Activated CD8-positive, alpha-beta memory T cell treated with anti-CD3 and anti-CD28 coated beads for 4 hours (primary cell): ENCODE results near the gene RRH.
"Not testable (repeated sequence)": the region's sequence is repeated elsewhere in the genome, so short reads cannot be mapped to it uniquely, and the experiment has no call there.

Source experiments
- DNase-seq, 2 donors: peaks; one replicate each; pipeline ENCODE4 v3.0.0-alpha.2; 2020; ENCODE audit warnings: low read depth in 2 of 2

Gene RRH, protein sequence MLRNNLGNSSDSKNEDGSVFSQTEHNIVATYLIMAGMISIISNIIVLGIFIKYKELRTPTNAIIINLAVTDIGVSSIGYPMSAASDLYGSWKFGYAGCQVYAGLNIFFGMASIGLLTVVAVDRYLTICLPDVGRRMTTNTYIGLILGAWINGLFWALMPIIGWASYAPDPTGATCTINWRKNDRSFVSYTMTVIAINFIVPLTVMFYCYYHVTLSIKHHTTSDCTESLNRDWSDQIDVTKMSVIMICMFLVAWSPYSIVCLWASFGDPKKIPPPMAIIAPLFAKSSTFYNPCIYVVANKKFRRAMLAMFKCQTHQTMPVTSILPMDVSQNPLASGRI

DNA sequence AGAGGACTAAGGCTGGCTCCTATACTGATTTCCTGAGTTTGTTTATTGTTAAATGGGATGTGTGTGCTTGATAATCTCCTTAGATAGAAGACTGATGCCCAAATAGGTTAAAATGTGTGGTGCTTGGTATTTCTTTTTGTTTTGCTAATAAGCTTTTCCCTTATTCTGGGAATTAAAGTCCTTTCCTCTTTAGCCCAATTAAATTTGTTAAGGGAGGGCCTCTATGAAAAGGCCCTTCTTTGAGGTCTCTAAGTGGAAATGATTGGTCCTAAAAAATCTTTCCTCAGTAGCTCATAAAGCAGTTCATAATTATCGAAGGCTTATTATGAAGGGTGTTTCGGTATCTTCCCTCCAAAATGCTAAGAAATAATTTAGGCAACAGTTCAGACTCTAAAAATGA is at the start of gene RRH:
RRH (plus strand) TSS at position 301 of the 400 bp plus-strand sequence; CDS start at position 357, 56 bp downstream.
- DNase-seq = no peak

DNA sequence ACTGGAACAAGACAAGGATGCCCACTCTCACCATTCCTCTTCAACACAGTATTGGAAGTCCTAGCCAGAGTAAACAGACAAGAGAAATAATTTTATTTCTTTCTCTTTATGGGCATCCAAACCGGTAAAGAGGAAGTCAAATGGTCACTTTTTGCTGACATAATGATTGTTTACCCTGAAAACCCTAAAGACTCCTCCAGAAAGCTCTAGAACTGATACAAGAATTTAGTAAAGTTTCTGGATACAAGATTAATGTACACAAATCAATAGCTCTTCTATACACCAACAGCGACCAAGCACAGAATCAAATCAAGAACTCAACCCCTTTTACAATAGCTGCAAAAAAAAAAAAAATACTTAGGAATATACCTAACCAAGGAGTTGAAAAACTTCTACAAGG is 45.7 kb upstream of the RRH start:
- DNase-seq = not testable (repeated sequence)

DNA sequence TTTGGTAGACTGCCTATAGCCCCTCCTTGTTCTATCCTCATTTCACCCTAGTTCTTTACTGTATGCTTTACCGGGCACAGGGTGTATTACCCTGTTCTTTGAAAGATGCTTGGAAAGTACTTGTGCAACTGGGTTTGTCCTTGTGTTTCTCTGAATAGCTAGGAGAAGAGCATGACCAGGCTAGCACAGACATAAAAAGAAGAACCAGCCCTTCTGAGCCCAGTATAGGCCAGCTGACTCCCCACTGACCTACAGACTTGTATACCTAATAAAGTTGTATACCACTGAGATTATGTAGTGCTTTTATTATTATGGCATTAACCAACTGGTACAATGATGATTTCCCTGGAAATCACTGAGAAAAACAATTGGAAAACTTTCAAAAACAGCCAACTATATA is 40.9 kb upstream of the RRH start:
- no peak for DNase-seq

DNA sequence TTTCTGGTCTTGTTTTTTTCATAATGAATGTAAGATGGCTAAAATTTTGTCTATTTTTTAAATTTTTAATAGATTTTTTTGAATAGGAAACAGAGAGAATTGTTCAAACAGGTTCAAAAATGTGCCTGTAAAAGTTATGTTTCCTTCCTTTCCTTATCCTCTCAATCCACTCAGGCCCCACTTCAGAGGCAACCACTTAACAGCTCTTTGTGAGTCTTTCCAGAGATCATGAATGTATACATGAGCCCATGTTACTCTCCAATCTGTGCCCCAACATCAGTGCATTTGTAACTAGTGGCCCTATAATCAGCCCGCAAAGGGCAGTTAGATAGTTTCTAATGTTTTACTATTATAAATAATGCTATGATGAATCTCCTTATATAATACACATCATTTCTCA is 40.0 kb upstream of the RRH start:
- no peak for DNase-seq

DNA sequence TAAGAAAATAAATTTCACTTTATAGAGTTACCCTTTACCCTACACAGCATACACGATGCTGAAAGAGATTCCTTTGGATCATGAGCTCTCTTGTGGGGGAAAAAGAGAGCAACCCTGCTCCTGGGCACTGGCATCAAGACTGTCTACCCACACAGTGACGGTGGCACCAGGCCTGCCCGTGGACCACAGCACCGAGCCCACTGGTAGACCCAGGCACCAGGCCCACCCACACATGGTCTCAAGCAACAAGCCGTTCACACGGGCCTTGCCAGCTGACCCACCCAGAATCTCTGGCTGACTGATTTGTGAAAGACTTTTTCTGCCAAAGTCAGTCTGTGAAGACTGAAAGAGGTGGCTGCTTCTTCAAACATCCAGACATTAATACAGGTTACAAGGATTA is 32.7 kb upstream of the RRH start:
- DNase-seq = no peak

DNA sequence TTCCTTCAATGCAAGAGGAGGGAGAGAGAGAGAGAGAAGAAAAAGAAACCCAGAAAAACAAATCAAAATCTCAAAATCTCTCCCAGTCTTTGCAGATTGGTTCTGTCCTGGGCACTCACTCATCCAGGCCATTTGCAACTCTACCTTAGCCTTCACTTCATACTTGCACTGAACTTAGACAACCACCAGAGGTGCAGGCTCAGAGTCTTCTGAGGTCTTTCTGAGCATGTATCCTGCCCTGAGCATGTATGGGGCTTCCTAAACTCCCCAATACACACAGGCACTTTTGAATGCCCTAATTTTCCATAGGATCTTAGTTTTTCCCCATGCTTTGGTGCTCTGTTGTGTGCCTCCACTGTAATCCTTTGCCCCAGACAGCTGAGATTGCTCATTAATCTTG is 28.9 kb upstream of the RRH start:
- DNase-seq = no peak

DNA sequence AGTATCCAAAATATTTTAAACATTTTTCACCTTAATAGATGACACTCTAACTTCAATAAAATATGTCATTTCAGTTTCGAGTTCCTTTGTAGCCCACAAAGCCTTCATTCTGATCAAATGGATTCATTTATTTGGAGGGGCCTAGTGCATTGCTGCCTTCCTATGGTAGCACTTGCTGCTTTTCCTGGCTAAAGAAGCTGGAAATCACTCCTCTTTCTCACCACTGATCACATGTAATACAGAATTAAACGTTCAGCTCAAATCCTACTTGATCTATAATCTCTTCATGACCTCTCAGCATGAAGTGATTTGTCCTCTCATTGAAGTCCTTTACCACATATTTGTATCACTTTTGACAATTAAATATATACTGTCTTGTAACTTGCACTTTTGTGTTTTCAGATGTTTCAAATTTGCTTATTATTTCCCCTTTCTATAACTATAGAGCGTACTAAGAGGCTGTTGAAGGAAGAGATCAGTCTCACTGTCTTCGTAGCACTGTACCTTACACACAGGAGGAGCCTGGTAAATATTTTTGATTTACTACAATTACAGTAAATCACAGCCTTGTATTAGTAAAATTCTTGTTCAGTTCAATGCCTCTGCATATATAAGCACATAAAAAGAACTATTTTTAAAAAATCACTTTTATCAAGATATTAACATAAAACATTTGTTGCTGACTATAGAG is 26.5 kb upstream of the RRH start:
- no peak for DNase-seq

DNA sequence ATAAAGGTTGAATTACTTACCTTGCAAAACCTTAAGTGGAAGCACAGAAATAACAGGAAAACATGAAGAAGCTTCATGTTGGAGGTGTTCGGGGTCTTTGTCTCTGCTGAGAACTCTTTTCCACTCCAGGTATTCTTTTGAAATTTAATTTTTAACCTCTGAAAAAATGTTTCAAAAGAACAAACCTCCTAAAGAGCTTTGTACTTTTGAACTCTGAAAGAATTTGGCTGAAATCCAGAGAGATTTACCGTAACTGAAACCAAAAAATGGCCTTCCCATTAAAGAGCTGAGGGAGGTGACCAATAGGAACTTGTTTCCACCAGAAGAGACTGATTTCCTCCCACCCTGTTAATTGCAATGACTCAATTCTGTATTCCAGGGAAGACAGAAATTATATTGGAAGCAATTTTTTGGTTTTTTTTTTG is 25.9 kb upstream of the RRH start, which contains the start of gene CFI:
CFI (minus strand) TSS at position 105 of the 425 bp plus-strand sequence; CDS start at position 77, 28 bp downstream.
- DNase-seq = no peak

DNA sequence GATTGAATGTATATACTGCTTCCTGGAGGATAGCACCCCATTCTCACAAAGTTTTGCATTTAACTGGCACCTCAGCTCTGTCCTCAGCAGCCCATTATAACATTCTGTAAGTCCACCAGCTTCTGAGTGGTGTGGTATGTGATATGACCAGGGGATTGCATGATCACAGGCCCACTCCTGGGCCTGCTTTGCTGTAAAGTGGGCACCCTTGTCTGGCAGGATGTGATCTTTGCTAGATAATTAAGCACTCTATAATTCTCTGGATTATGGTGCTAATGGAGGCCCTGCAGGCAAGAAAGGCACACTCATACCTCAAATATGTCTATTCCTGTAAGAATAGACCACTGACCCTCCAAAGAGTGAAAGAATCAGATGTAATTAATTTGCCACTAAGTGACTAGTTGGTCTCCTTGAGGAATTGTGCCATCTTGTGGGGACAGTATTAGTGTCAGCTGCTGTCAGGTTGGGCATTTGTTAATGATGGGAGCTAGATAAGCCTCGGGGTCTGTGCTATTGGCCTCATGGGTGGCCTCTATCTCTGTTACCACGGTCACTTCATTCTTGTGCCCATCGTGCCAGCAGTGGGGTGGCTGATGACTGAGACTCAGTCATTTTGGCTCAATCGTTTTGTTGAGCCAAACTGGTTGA is 23.7 kb upstream of the RRH start:
- DNase-seq = no peak

DNA sequence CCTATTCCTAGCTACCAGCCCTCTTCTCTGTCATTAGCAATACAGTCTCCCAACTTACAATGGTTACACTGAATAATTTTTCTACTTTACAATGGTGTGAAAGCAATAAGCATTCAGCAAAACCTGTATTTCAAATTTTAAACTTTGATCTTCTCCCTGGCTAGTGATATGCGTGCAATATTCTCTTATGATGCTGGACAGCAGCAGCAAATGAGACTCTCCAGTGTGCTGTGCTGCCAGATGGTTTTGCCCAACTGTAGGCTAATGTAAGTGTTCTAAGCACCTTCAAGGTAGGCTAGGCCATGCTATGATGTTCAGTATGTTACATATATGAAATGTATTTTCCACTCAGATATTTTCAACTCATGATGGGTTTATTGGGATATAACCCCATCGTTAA is 18.1 kb upstream of the RRH start:
- DNase-seq = no peak

DNA sequence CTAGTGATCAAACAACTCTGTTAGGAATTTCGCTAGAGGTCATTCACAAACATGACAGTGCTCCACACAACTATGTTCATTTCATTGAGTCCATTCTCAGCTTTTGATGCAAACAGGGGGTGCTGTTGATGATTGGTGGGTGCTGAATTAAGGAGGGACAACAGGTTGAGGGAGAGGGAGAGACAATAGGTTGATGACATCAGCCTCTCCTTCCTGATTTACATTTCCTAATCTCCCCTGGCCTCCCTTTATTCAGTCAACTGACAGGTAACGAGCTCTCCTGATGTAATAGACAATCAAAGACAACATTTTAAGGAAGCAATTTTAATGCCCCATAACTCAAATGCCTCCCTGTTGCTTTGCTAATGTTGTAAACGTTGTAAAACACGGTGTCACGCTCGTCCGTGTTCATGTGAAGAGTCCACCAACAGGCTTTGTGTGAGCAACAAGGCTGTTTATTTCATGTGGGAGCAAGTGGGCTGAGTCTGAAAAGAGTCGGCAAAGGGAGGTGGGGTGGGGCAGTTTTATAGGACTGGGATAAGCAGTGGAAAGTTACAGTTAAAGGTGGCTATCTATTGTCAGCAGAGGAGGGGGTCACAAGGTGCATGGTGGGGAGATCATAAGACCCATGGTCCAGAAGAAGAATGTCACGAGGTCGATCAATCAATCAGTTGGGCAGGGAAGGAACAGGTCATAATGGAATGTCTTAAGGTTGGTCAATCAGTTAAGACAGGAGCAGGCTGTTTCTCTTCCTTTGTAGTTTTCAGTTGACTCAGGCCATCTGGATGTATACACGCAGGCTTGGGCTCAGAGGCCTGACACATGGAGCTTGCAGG is 17.0 kb upstream of the RRH start:
- DNase-seq = no peak

DNA sequence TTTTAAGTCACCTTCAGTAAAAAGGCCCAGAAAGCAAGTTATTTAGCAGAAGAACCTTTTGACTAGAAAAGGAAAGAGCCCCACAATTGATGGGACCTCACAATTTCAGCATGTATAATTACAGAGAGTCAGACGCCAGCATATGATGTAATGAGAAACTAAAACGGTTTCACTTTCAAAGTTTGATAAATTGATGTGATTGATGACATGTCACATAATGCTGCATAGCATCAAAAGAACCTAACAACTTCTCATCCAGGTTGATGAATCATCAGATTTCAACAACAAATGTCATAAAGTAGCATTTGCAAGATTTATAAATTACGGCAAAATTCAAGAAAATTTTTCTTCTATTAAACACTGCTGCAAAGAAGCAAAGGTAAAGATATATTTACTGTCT is 16.1 kb upstream of the RRH start:
- no peak for DNase-seq

DNA sequence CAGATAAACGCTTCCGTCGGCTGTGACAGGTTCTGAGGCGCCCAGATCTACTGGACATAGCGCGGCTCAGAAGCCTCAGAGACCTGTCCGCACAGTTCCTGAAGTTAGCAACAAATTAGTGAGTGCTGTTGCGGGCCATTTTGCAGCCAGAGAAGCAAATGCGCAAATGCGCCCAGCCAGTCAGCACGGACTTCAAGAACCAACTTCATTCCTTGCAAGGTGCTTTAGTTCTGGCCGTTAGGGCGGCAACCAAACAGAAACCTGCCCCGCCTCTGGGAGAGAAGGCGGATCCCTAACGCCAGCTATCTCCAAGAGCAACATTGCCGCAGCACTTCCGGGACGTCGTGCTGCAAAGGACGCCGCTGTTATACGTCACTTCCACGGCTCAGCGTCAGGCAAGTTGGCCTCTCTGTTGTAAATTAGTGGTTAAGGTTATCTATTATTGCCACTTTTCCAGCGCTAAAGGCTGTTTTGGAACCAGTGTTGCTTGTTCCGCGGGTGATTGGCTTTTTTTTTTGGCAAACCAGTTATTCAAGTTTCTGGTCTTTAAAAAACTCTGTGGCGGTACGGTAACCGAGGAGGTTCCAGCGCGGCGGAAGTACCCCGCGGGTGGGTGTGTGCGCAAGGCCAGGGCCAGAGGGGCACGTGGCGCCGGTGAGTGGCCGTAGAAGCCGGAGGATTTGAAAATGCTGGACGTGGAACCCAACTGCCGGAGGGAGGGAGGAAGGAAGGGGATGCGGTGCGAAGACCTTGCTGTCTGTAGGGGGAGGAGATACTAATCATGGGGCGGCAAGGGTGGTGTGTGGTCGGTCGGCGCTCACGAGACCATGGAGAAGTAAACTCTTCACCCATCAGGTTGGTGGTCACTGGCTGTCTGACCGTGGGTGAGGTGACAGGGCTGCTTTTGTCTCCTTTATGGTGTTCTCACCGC is 12.4 kb upstream of the RRH start, which contains the start of gene GAR1:
GAR1 (plus strand) TSS at position 612 of the 931 bp plus-strand sequence. CDS start 403 bp downstream, outside the sequence.
- DNase-seq = peak; percentile 63 to 79

DNA sequence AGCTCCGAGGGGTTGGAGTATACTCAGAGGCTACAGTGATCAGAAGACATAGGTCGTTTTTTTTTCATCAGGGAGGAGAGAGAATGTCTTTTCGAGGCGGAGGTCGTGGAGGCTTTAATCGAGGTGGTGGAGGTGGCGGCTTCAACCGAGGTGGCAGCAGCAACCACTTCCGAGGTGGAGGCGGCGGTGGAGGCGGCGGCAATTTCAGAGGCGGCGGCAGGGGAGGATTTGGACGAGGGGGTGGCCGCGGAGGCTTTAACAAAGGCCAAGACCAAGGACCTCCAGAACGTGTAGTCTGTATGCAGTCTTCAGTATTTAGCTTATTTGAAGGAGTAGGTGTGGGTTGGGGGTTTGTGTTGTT is 11.7 kb upstream of the RRH start:
- peak; percentile 14 to 29 for DNase-seq

DNA sequence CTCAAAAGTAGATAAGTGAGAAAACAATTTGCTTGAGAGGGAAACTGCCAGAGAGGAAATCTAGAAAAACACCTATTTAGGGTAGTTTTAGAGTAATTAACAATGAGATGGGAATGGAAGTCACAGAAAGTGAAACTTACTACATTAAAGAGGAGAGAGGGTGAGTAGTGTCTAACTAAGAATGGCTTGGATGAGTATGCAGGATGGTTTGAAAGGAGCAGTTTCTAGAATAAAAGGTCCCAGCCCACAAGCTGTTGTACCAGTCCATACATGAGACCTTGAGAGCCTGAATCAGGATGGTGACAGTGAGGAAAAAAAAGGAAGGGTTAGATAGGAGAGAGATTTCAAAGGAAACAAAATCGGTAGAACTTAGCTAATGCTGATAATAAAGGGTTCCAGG is 10.9 kb upstream of the RRH start:
- DNase-seq = no peak

DNA sequence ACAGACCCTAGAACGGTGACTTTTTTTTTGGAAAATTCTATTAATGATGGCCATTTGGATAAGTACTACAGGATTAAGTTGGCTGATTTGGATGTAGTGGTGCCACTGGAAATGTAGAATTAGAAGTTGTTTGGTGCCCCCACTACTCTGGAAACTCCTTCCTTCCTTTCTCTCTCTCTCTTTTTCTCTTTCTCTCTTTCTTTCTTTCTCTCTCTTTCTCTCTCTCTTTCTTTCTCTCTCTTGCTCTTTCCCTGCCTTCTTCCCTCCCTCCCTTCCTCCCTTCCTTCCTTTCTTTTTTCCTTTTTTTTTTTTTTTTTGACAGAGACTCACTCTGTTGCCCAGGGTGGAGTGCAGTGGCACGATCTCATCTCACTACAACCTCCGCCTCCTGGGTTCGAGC is 9.5 kb upstream of the RRH start:
- DNase-seq = no peak

DNA sequence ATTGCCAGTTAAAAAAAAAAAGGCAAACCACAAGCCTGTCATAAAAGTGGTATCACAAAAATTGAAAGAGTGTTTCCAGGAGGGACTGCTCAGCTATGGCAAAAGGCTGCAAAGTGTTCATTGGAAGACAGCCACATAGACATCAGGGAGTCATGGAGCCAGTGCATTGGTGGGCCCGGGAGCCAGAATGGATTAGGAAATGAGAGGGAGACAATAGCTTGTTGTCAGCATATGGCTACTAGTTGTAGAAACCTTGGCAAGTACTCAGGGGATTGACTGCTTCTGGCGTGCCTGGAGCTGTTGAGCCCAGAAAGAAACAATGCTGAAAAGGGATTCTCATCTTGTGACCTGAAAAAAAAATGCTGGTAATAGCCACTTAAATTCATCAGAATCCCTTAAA is 7.2 kb upstream of the RRH start:
- DNase-seq = no peak

DNA sequence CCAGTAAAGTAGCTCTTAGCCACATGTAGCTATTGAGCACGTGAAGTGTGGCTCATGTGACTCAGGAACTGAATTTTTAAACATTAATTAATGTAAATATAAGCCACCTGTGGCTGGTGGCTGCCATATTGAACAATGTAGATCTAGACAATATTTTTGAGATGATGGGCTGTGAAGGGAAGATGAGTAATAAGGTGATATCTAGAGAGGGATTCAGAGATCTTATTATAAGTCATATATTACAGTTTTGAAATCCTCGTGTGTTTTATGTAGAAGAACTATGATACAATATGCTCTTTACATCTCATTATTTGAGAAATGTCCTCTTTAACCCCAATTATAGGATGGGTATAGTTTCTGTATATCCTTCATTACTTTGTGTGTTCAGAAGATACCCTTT is 6.6 kb upstream of the RRH start:
- no peak for DNase-seq

DNA sequence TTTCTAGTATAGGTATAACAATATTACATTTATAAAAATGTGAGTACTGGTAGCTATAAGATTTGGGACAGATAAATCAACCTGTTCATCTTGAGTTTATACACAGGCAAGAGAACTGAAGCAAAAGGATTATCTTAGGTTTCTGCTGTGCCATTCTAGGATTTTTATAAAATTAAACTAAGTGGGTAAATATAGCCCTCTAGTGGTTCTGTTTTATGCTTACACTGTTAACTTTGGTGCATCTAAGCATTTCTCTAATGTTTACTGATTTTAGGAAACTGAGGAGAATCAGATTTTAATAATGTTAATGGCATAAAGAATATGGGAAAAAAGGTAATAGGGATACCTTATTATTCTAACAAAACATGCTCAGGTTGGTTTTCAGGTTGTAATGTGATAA is 1.1 kb upstream of the RRH start:
- DNase-seq = no peak

DNA sequence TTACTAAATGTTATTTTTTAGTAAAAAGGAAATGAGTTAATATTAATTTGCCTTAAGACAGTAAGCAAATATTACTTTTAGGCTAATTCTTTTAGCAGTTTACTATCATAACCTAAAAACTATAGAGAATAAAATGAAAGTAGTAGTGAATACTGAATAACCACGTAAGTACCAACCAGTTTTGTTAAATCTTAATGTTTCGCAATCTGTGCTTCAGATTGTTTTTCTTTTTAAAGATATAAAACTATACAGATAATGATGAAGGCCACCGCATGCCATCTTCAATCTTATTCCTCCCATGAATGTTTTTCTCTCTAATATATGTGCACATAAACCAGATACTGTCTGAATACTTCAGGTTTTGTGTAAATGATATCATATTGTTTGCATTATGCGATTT is 6.0 kb downstream of the RRH start:
- no peak for DNase-seq

DNA sequence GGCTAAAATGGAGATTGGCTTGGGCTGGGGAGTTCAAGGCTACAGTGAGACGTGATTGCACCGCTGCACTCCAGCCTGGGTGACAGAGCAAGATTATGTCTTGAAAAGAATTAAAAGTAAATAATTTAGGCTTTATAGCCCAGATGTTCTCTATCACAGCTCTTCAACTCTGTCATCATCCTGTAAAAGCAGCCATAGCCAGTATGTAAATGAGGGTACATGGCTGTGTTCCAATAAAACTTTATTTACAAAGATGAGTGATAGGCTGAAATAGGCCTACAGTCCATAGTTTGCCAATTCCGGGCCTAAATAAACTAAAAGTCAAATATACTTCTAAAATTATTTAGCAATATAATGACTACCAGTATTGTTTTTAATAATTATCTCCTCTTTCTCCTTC is 9.2 kb downstream of the RRH start:
- DNase-seq = no peak
